HepG2 (cell line): Measurements from ENCODE around the gene DNAAF8. TPM values are rescaled to one million over a fixed set of nuclear protein-coding genes. Genes with fewer than 3 reads are reported as not detected.

Experiments used
- ATAC-seq: fragments of 200-7000 bp; cut with Tn5 transposase; 3 replicates; pipeline ENCODE4 v1.9.1; 2020; ENCODE audit warnings: mild to moderate bottlenecking, moderate library complexity
- BruUV-seq: library from RNA; stranded (reverse); fragments of 400-500 nt; replicated peaks from 2 replicates; lab custom pipeline; 2021; lab: Mats Ljungman, UMichigan
- CTCF ChIA-PET: fragments of 300-600 bp; formaldehyde crosslinking; extraction: SDS; loops from one replicate; lab custom pipeline; 2021; ENCODE audit warnings: low total read pairs, inconsistent platforms, low intra/inter-chr PET ratio; lab: Yijun Ruan, JAX
- POLR2A ChIA-PET: fragments of 350-600 bp; sonication (Branson Sonifier 250); formaldehyde crosslinking; loops from one replicate; lab custom pipeline; 2020; ENCODE audit warnings: antibody characterized with exemption, inconsistent platforms; lab: Yijun Ruan, JAX
- DNase-seq: peaks from one replicate; pipeline ENCODE4 v3.0.0-alpha.2; 2015; ENCODE audit warnings: low spot score
- FAIRE-seq: peaks from 3 replicates; lab custom pipeline; 2011; peaks lifted over from hg19 to GRCh38; lab: Jason Lieb, UNC
- H2AFZ ChIP-seq: one replicate; pipeline ENCODE4 v1.6.1; 2011; ENCODE audit warnings: low read length, inconsistent platforms
- H3K27ac ChIP-seq: fragments of 300-600 bp; 3 replicates; pipeline ENCODE4 v1.8.0; 2011; ENCODE audit warnings: mixed run types, mild to moderate bottlenecking, mixed read lengths, low read length, inconsistent platforms; ENCODE audit not compliant: insufficient read depth; ENCODE audit errors: extremely low read length
- H3K27me3 ChIP-seq, 2 experiments: fragments of 200-600 bp in 1 of 2; 2 replicates in 1 of 2; 3 replicates in 1 of 2; pipeline versions ENCODE4 v1.6.0 to v1.8.0; 2011; ENCODE audit warnings: low read length in 2 of 2, mild to moderate bottlenecking in 2 of 2, moderate library complexity in 2 of 2, inconsistent platforms in 1 of 2; ENCODE audit not compliant: insufficient read depth in 2 of 2, control insufficient read depth in 1 of 2
- H3K36me3 ChIP-seq, 2 experiments: fragments of 200-600 bp in 1 of 2; replicated peaks in 1 of 2; 2 replicates in 1 of 2; 3 replicates in 1 of 2; pipeline versions ENCODE4 v1.5.1 to v1.8.0; 2011; ENCODE audit warnings: low read length in 2 of 2, inconsistent platforms in 1 of 2; ENCODE audit not compliant: insufficient read depth in 2 of 2, control insufficient read depth in 1 of 2
- H3K4me1 ChIP-seq: 2 replicates; pipeline ENCODE4 v1.5.1; 2012; ENCODE audit warnings: low read length, inconsistent platforms; ENCODE audit not compliant: insufficient read depth
- H3K4me2 ChIP-seq: 2 replicates; pipeline ENCODE4 v1.6.0; 2011; ENCODE audit warnings: low read depth, low read length, inconsistent platforms
- H3K4me3 ChIP-seq, 3 experiments: fragments of 200-600 bp in 1 of 3; sonication (generic), shearing (Covaris generic) in 1 of 3; replicated peaks in 1 of 3; 2 replicates each; pipeline ENCODE4 v1.5.1; 2011 to 2016; ENCODE audit warnings: low read length in 3 of 3, inconsistent platforms in 2 of 3, low read depth in 2 of 3, mild to moderate bottlenecking in 2 of 3, control low read depth in 1 of 3, mixed read lengths in 1 of 3; ENCODE audit not compliant: insufficient read depth in 1 of 3
- H3K79me2 ChIP-seq: one replicate; pipeline ENCODE4 v1.6.1; 2011; ENCODE audit warnings: low read length, inconsistent platforms; ENCODE audit not compliant: insufficient read depth
- H3K9ac ChIP-seq: 2 replicates; pipeline ENCODE4 v1.6.0; 2011; ENCODE audit warnings: mild to moderate bottlenecking, low read depth, low read length, inconsistent platforms; ENCODE audit not compliant: insufficient read depth
- H3K9me3 ChIP-seq: 2 replicates; pipeline ENCODE4 v1.5.1; 2012; ENCODE audit warnings: mild to moderate bottlenecking, low read length
- H4K20me1 ChIP-seq: 2 replicates; pipeline ENCODE4 v1.6.0; 2011; ENCODE audit warnings: inconsistent platforms, mild to moderate bottlenecking, low read length, moderate library complexity; ENCODE audit not compliant: insufficient read depth
- BCLAF1 ChIP-seq: fragments of 450-650 bp; IDR thresholded peaks from 2 replicates; pipeline ENCODE4 v1.6.1; 2017; ENCODE audit warnings: mild to moderate bottlenecking
- KIAA2018 ChIP-seq: sonication (generic); formaldehyde crosslinking; IDR thresholded peaks from 2 replicates; pipeline ENCODE4 v1.5.0; 2020; ENCODE audit warnings: mild to moderate bottlenecking, missing genetic modification reagents, borderline replicate concordance
- MAFF ChIP-seq: IDR thresholded peaks from 2 replicates; pipeline ENCODE4 v1.6.1; 2011; ENCODE audit warnings: low read depth, low read length, improper control_type of control experiment
- MBD4 ChIP-seq: IDR thresholded peaks from 2 replicates; pipeline ENCODE4 v1.6.1; 2012; ENCODE audit warnings: low read length, inconsistent platforms, borderline replicate concordance
- MXD4 ChIP-seq: IDR thresholded peaks from 2 replicates; pipeline ENCODE4 v1.6.1; 2016; ENCODE audit warnings: mild to moderate bottlenecking, missing biosample characterization, missing genetic modification reagents
- PCBP1 ChIP-seq: fragments of 200-400 bp; formaldehyde crosslinking; IDR thresholded peaks from 2 replicates; pipeline ENCODE4 v1.6.1; 2017; ENCODE audit warnings: mild to moderate bottlenecking, low read depth, low read length, borderline replicate concordance
- WGBS: methylation state at CpG from one replicate; pipeline ENCODE4 v1.1.6; 2017; ENCODE audit warnings: low lambda C conversion rate; 5-methylcytosine and 5-hydroxymethylcytosine counted together
- in situ Hi-C: cut with HindIII; loops from 2 replicates; pipeline ENCODE4 v1.10.0; 2017; ENCODE audit warnings: low pct_unique_long_range_greater_than_20kb; ENCODE audit not compliant: extremely low pct_ligation_motif_present
- intact Hi-C: fragments of 100-400 bp; cut with micrococcal nuclease; formaldehyde crosslinking; loops from one replicate; pipeline ENCODE4 v1.10.0; 2022; ENCODE audit not compliant: unreplicated experiment
- polyA plus RNA-seq, 8 experiments: library from polyadenylated mRNA; depleted of rRNA in 3 of 8; stranded (reverse) in 7 of 8; unstranded in 1 of 8; fragments of >200 nt; fragmentation: Illumina TruSeq in 4 of 8; extraction: Trizol in 4 of 8; gene quantifications; 2 replicates each; pipeline versions ENCODE4 v1.2.1 to v1.2.3, GENCODE V29; 2011 to 2016; ENCODE audit warnings: low read depth in 4 of 8, missing spikeins in 1 of 8, mixed read lengths in 1 of 8; ENCODE audit not compliant: insufficient read depth in 1 of 8
- total RNA-seq, 5 experiments: library from RNA; depleted of rRNA; stranded (reverse); fragments of >200 nt; fragmentation: Illumina TruSeq; extraction: Trizol; gene quantifications; 2 replicates each; pipeline ENCODE4 v1.2.3, GENCODE V29; 2016; ENCODE audit warnings: low read depth in 1 of 5
- TF ChIP-seq, protein P1 (sequence below): sonication (generic); formaldehyde crosslinking; IDR thresholded peaks from 2 replicates; pipeline ENCODE4 v1.4.0; 2020; ENCODE audit warnings: missing genetic modification reagents
- TF ChIP-seq, protein P2 (sequence below): sonication (generic); formaldehyde crosslinking; IDR thresholded peaks from 2 replicates; pipeline ENCODE4 v1.5.0; 2020; ENCODE audit warnings: missing genetic modification reagents

Gene DNAAF8
- total and polyA plus RNA-seq, 2 of the 13 experiments (the other 11 are each of a cell fraction or from before 2014, with no cell fraction given): 0.44 TPM; not detected in 1

GRCh38 chr16:4734063-4734729, at the start of gene DNAAF8, which contains the start of gene ANKS3 (continued):
- TF ChIP-seq KIAA2018 (no peak), MXD4 (CRISPR knock-in tag) (peak; percentile 86), MAFF (no peak)
- TF ChIP-seq, all 625 proteins: peak for 281

DNA sequence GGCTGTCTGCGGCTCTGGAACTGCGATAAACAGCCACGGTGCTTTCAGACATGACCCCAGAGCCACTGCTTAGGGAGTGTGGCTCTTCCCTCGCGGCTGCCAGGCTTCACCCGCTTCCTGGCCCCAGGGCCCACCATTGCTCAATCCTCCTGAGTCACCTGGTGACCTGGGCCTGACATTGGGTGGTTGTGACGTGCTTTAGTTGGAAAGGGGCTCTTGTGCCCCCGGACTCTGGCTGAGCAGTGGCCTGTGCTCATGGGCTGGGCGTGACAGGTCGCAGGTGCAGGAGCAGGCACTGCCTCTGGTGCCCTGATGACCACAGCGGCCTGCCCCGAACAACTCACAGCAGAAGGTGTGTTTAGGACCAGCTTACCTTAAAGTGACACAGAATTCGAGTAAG, 49.6 kb upstream of the DNAAF8 start:
- no peak overlapping the region for H2AFZ ChIP-seq
- no peak overlapping the region for H3K9ac ChIP-seq
- WGBS: 90% methylated on average over 8 of the region's 13 CpGs
- FAIRE-seq (no peak), DNase-seq (no peak), ATAC-seq (no peak)
- H3K27ac ChIP-seq: no peak overlapping the region
- H3K4me3 ChIP-seq: no peak overlapping the region
- H3K36me3 ChIP-seq: peaks cover 29 to 60% of the 10 kb centered on the region in 2 experiments; a peak in 4 of 5 replicates
- H4K20me1 ChIP-seq: no peaks in the 10 kb centered on the region
- CTCF ChIA-PET: no interaction called here
- H3K9me3 ChIP-seq: no peaks in the 10 kb centered on the region
- H3K4me1 ChIP-seq: no peaks in the 10 kb centered on the region
- intact Hi-C loops: no loop called here
- BruUV-seq: no TSS peak
- no peak overlapping the region for H3K4me2 ChIP-seq
- no peaks in the 10 kb centered on the region for H3K79me2 ChIP-seq
- in situ Hi-C loops: no loop called here
- no peaks in the 10 kb centered on the region for H3K27me3 ChIP-seq
- POLR2A ChIA-PET: no interaction called here
- no peak for TF ChIP-seq PCBP1
- TF ChIP-seq BCLAF1: no peak
- TF ChIP-seq, protein P1, sequence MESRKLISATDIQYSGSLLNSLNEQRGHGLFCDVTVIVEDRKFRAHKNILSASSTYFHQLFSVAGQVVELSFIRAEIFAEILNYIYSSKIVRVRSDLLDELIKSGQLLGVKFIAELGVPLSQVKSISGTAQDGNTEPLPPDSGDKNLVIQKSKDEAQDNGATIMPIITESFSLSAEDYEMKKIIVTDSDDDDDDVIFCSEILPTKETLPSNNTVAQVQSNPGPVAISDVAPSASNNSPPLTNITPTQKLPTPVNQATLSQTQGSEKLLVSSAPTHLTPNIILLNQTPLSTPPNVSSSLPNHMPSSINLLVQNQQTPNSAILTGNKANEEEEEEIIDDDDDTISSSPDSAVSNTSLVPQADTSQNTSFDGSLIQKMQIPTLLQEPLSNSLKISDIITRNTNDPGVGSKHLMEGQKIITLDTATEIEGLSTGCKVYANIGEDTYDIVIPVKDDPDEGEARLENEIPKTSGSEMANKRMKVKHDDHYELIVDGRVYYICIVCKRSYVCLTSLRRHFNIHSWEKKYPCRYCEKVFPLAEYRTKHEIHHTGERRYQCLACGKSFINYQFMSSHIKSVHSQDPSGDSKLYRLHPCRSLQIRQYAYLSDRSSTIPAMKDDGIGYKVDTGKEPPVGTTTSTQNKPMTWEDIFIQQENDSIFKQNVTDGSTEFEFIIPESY: peak; percentile 92
- TF ChIP-seq, protein P2, sequence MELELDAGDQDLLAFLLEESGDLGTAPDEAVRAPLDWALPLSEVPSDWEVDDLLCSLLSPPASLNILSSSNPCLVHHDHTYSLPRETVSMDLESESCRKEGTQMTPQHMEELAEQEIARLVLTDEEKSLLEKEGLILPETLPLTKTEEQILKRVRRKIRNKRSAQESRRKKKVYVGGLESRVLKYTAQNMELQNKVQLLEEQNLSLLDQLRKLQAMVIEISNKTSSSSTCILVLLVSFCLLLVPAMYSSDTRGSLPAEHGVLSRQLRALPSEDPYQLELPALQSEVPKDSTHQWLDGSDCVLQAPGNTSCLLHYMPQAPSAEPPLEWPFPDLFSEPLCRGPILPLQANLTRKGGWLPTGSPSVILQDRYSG (CRISPR knock-in tag): no peak
- TF ChIP-seq MBD4: no peak
